Naive B cell (primary cell): Measurements from ENCODE around the gene ACACA. TPM values are rescaled to one million over a fixed set of nuclear protein-coding genes. Genes with fewer than 3 reads are reported as not detected.
"Not testable (repeated sequence)": the region's sequence is repeated elsewhere in the genome, so short reads cannot be mapped to it uniquely, and the experiment has no call there.

Experiments used
- ATAC-seq, 2 donors: fragments of 150-1000 bp; cut with Tn5 transposase; 2 replicates each; pipeline ENCODE4 v1.10.0; 2021; ENCODE audit warnings: low read depth in 2 of 2, mild to moderate bottlenecking in 2 of 2, moderate library complexity in 2 of 2
- DNase-seq: peaks from one replicate; pipeline ENCODE4 v3.0.0; 2022
- H3K27ac Mint-ChIP-seq, 6 donors: one replicate each; pipeline ENCODE4 v1.8.0; 2020 to 2022; ENCODE audit warnings: mild to moderate bottlenecking in 6 of 6, mixed read lengths in 6 of 6, moderate library complexity in 5 of 6, inconsistent platforms in 2 of 6
- H3K27me3 Mint-ChIP-seq, 3 donors: one replicate each; pipeline ENCODE4 v1.8.0; 2021 to 2022; ENCODE audit warnings: mixed read lengths in 3 of 3, mild to moderate bottlenecking in 1 of 3
- H3K36me3 Mint-ChIP-seq, 2 donors: one replicate each; pipeline ENCODE4 v1.8.0; 2020 to 2022; ENCODE audit warnings: mixed read lengths in 2 of 2, inconsistent platforms in 1 of 2, mild to moderate bottlenecking in 1 of 2
- H3K4me1 Mint-ChIP-seq, 3 donors: one replicate each; pipeline ENCODE4 v1.8.0; 2020 to 2022; ENCODE audit warnings: mixed read lengths in 3 of 3, inconsistent platforms in 1 of 3, mild to moderate bottlenecking in 1 of 3, moderate library complexity in 1 of 3
- H3K4me3 Mint-ChIP-seq, 8 donors: one replicate each; pipeline ENCODE4 v1.8.0; 2020 to 2022; ENCODE audit warnings: mild to moderate bottlenecking in 8 of 8, mixed read lengths in 8 of 8, moderate library complexity in 8 of 8, inconsistent platforms in 2 of 8
- H3K9me3 Mint-ChIP-seq, 7 donors: one replicate each; pipeline ENCODE4 v1.8.0; 2020 to 2022; ENCODE audit warnings: mixed read lengths in 7 of 7, mild to moderate bottlenecking in 5 of 7, inconsistent platforms in 2 of 7, moderate library complexity in 1 of 7
- polyA plus RNA-seq, 6 donors: library from polyadenylated mRNA; unstranded; fragments of 300-500 nt; fragmentation: Illumina TruSeq; gene quantifications; one replicate each; pipeline ENCODE4 v1.2.3, GENCODE V29; 2021; ENCODE audit warnings: low read depth in 6 of 6

ACACA gene
- polyA plus RNA-seq, 6 donors from 2014 or later, result 4.7 to 12.7 (median 7.7) TPM

DNA sequence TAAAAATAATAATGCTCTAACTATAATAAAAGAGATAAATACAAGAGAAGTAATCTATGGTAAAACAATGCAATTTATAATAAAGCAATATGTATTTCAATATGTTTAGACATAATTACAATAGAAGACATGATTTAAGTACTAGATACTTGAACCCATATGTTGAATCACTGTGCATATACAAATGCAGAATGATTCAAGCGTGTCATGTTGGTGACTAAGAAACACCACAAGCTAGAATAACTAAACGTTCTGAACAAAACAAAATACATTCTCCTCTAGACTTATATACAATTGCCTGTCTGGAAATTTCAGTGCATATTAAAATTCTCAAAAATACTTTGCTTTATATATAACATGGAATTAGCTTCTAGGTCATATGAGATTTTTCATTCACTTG lies 11.2 kb upstream of the ACACA start:
- H3K27ac Mint-ChIP-seq, result peak overlapping the region in 1 of 6 donors; percentile 6
- H3K9me3 Mint-ChIP-seq, result no peaks in the 10 kb centered on the region
- peaks cover 13 to 18% of the 10 kb centered on the region in 2 donors for H3K36me3 Mint-ChIP-seq
- no peak overlapping the region for H3K4me3 Mint-ChIP-seq
- no peaks in the 10 kb centered on the region for H3K27me3 Mint-ChIP-seq
- peaks cover 12 to 17% (median 15%) of the 10 kb centered on the region in 3 donors for H3K4me1 Mint-ChIP-seq
- DNase-seq (no peak), ATAC-seq (no peak)

DNA sequence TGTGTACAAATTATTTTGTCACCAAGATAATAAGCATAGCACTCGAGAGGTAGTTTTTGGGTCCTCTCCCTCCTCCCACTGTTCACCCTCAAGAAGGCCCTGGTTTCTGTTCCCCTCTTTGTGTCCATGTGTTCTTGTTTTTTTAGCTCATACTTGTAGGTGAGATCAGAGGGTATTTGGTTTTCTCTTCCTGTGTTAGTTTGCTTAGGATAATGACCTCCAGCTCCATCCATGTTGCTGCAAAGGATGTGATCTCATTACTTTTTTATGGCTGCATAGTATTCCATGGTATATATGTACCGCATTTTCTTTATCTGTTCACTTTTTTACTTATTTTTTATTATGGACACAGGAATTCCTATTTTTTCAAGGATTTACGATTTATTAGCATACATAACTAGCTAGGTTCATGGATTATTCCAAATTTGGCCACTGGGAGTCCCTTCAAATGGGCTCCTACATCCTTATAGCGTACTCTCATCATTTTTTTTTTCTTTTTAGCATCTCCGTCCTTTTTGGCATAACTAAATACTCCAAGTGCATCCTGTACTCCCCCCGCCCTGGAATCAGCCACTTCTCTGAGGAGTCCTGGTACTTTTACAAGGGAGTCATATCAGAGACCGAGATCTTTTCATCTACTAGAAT lies 7.4 kb upstream of the ACACA start:
- Mint-ChIP-seq H3K9me3 (no peaks in the 10 kb centered on the region), H3K4me1 (peaks cover 14 to 17% (median 15%) of the 10 kb centered on the region in 3 donors), H3K4me3 (peak overlapping the region in 1 of 8 donors; percentile 69), H3K36me3 (peaks cover 13 to 14% of the 10 kb centered on the region in 2 donors), H3K27me3 (no peaks in the 10 kb centered on the region), H3K27ac (peak overlapping the region in 2 of 6 donors; percentile 48 to 85)
- ATAC-seq, result peak; percentile 81 to 83
- DNase-seq, result no peak

GRCh38 chr17:37410357-37410756 lies 3.7 kb upstream of the ACACA start:
- H3K27me3 Mint-ChIP-seq, result no peaks in the 10 kb centered on the region
- H3K9me3 Mint-ChIP-seq, result peaks cover 0 to 2% (median 0%) of the 10 kb centered on the region in 7 donors
- ATAC-seq (no peak), DNase-seq (no peak)
- H3K4me3 Mint-ChIP-seq, result no peak overlapping the region
- H3K36me3 Mint-ChIP-seq, result peaks cover 12 to 14% of the 10 kb centered on the region in 2 donors
- H3K27ac Mint-ChIP-seq, result peak overlapping the region in 1 of 6 donors; percentile 33
- peaks cover 22 to 42% (median 29%) of the 10 kb centered on the region in 3 donors for H3K4me1 Mint-ChIP-seq

DNA sequence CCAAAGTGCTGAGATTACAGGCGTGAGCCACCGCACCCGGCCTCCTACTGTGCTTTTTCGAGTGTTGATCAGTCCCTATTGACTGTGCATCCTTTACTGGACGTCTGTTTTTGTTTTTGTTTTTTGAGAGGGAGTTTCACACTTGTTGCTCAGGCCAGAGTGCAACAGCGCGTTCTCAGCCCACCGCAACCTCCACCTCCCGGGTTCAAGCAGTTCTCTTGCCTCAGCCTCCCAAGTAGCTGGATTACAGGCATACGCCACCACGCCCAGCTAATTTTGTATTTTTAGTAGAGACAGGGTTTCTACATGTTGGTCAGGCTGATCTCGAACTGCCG lies 1.5 kb upstream of the ACACA start:
- peaks cover 16 to 49% (median 18%) of the 10 kb centered on the region in 3 donors for H3K4me1 Mint-ChIP-seq
- peak overlapping the region in 4 of 6 donors; percentile 7 to 90 (median 82) for H3K27ac Mint-ChIP-seq
- DNase-seq, H3K9me3 Mint-ChIP-seq, H3K36me3 Mint-ChIP-seq, H3K27me3 Mint-ChIP-seq, ATAC-seq: not testable (repeated sequence)
- peak overlapping the region; percentile 83 to 97 (median 94) for H3K4me3 Mint-ChIP-seq

DNA sequence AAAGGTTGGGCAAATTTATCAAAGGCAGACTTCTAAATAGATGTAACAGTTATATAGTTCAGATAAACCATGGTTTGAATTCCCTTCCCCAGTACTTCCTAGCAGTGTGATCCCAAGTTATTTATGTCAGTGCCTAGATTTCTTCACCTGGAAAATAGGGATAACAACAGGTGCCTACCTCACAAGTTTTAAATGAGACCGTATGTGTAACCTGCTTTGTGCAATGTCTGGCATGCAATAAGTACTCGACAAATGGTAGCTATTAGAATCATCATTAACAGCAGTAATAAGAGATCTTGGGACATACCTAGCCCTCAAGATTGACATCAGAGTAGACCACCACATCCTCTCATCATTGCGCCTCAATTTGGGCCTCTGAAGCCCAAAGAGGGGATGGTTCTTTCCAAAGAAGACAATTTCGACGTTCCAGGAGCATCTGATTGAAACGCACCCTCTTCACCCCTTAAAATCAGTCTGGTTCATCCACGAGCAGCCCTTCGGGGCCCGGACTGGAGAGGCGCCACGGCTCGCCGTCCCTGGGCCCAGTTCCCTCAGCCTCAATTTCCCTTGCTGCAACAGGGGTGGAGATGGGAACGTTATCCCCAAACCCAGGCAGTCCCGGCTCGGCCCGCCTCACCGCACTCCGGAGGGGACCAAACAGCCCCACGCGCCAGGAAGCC lies 541 bp downstream of the ACACA start:
- ATAC-seq (peak; percentile 32 to 34), DNase-seq (no peak)
- Mint-ChIP-seq H3K27ac (peak overlapping the region; percentile 76 to 95 (median 90)), H3K4me3 (peak overlapping the region; percentile 93 to 97 (median 97)), H3K9me3 (peaks cover 0 to 2% (median 0%) of the 10 kb centered on the region in 7 donors), H3K4me1 (peaks cover 16 to 63% (median 18%) of the 10 kb centered on the region in 3 donors), H3K36me3 (no peaks in the 10 kb centered on the region), H3K27me3 (no peaks in the 10 kb centered on the region)

DNA sequence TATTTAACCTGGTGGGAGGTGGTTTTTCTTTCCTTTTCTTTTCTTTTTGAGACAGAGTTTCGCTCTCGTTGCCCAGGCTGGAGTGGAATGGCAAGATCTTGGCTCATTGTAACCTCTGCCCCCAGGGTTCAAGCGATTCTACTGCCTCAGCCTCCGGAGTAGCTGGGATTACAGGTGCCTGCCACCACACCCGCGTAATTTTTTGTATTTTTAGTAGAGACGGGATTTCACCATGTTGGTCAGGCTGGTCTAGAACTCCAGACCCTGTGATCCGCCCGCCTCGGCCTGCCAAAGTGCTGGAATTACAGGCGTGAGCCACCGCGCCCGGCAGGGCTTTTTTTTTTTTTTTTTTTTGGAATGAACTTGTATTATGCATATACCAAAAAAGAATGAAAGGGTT lies 1.1 kb downstream of the ACACA start:
- H3K27ac Mint-ChIP-seq, ATAC-seq, H3K27me3 Mint-ChIP-seq, H3K36me3 Mint-ChIP-seq, DNase-seq, H3K9me3 Mint-ChIP-seq: not testable (repeated sequence)
- Mint-ChIP-seq H3K4me1 (peaks cover 16 to 63% (median 18%) of the 10 kb centered on the region in 3 donors), H3K4me3 (peak overlapping the region; percentile 13 to 97 (median 96))

DNA sequence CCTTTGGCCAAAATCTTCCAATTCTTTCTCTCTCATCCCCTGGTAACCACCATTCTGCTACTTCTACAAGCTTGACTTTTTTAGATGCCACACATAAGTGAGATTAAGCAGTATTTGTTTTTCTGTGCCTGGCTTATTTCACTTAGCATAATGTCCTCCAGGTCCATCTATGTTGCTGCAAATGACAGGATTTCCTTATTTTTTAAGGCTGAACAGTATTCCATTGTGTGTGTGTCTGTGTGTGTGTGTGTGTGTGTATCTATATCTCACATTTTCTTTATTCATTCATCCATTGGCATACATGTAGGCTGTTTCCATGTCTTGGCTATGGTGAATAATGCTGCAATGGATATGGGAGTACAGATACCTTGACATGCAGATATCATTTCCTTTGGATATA lies 6.1 kb downstream of the ACACA start:
- ATAC-seq, result no peak
- Mint-ChIP-seq H3K27ac (no peak overlapping the region), H3K9me3 (no peaks in the 10 kb centered on the region), H3K4me1 (peaks cover 13 to 39% (median 14%) of the 10 kb centered on the region in 3 donors), H3K4me3 (no peak overlapping the region), H3K27me3 (no peaks in the 10 kb centered on the region), H3K36me3 (no peaks in the 10 kb centered on the region)
- DNase-seq, result no peak

DNA sequence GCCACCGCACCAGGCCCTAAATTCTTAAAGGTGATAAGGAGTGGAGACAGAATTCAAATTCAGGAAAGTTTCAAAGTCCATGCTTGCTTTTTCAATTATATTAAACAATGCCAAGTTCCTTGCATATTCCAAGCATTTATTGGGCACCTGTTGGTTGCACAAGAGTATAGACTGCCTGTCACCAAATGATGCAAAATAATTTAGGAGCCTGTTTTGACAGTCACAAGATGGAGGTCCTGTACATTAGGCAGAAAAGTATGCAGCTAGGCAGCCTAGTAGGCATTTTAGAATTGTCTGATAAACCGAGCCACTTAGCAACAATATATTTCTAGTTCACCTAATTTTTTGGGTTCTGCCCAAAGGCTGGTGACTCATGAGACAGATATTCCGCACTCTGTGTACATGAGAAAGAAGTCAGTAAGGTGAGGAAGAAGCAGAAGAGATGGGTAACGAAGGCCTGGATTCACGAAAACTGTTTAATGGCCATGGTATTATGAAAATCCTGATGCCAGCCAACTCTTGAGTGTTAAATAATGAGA lies 7.3 kb downstream of the ACACA start:
- H3K4me1 Mint-ChIP-seq, result peaks cover 6 to 28% (median 7%) of the 10 kb centered on the region in 3 donors
- no peak overlapping the region for H3K27ac Mint-ChIP-seq
- ATAC-seq (no peak), DNase-seq (no peak)
- no peaks in the 10 kb centered on the region for H3K36me3 Mint-ChIP-seq
- H3K9me3 Mint-ChIP-seq, result no peaks in the 10 kb centered on the region
- no peak overlapping the region for H3K4me3 Mint-ChIP-seq
- no peaks in the 10 kb centered on the region for H3K27me3 Mint-ChIP-seq

GRCh38 chr17:37393352-37393751 lies 13.3 kb downstream of the ACACA start:
- H3K27me3 Mint-ChIP-seq, result no peaks in the 10 kb centered on the region

DNA sequence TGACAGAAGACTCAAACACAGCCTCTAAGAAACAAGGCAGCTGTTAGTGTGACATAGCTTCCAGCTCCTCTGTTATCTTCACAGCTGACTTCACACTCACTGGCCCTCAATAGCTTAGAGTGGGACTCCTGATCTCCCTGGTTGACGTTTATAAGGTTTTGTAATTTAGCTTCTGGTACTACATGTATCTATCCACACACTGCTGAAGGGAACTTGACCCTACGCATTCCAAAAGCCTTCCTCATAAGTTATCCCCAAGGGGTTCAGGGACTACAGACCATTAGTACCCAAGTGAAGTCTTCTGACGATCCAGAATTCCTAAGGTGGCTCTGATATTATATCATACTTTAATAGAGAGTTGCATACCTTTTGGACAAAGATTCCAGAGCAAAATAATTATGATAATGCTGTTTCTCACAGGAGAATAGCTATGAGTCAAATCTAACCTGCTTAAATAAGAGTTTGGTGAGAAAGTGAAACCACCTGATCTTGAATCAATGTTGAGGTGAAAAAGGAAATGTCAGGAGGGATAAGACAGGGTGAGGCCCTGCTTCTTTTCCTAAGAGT lies 14.5 kb downstream of the ACACA start:
- H3K27ac Mint-ChIP-seq, result peak overlapping the region in 2 of 6 donors; percentile 25 to 41
- ATAC-seq (no peak), DNase-seq (no peak)
- H3K4me1 Mint-ChIP-seq, result peaks cover 0 to 3% (median 0%) of the 10 kb centered on the region in 3 donors
- H3K27me3 Mint-ChIP-seq, result no peaks in the 10 kb centered on the region
- H3K4me3 Mint-ChIP-seq, result no peak overlapping the region
- no peaks in the 10 kb centered on the region for H3K36me3 Mint-ChIP-seq
- H3K9me3 Mint-ChIP-seq, result no peaks in the 10 kb centered on the region

More at GRCh38 chr17:37393352-37393751, 13.3 kb downstream of the ACACA start:
- H3K4me1 Mint-ChIP-seq, result peaks cover 4 to 8% (median 6%) of the 10 kb centered on the region in 3 donors
- DNase-seq (no peak), ATAC-seq (no peak)
- no peak overlapping the region for H3K27ac Mint-ChIP-seq
- H3K36me3 Mint-ChIP-seq, result no peaks in the 10 kb centered on the region
- H3K9me3 Mint-ChIP-seq, result no peaks in the 10 kb centered on the region
- no peak overlapping the region for H3K4me3 Mint-ChIP-seq

- DNase-seq (no peak), ATAC-seq (no peak)
- no peak overlapping the region for H3K27ac Mint-ChIP-seq
- no peaks in the 10 kb centered on the region for H3K36me3 Mint-ChIP-seq
- no peak overlapping the region for H3K4me3 Mint-ChIP-seq
- no peaks in the 10 kb centered on the region for H3K9me3 Mint-ChIP-seq
- H3K27me3 Mint-ChIP-seq, result no peaks in the 10 kb centered on the region
- peaks cover 0 to 3% (median 0%) of the 10 kb centered on the region in 3 donors for H3K4me1 Mint-ChIP-seq
These were observed 15.5 kb downstream of the ACACA start for GRCh38 chr17:37391146-37391545.

- no peaks in the 10 kb centered on the region for H3K36me3 Mint-ChIP-seq
- ATAC-seq, result no peak
- H3K27me3 Mint-ChIP-seq, result no peaks in the 10 kb centered on the region
- H3K9me3 Mint-ChIP-seq, result no peaks in the 10 kb centered on the region
- no peak overlapping the region for H3K4me3 Mint-ChIP-seq
- H3K27ac Mint-ChIP-seq, result peak overlapping the region in 1 of 6 donors; percentile 28
- no peak for DNase-seq
- H3K4me1 Mint-ChIP-seq, result peaks cover 0 to 3% (median 0%) of the 10 kb centered on the region in 3 donors
These were observed 17.5 kb downstream of the ACACA start for GRCh38 chr17:37389160-37389559.

GRCh38 chr17:37388266-37388665 lies 18.4 kb downstream of the ACACA start:
- H3K9me3 Mint-ChIP-seq, result no peaks in the 10 kb centered on the region
- DNase-seq (no peak), ATAC-seq (no peak)
- peak overlapping the region in 1 of 6 donors; percentile 67 for H3K27ac Mint-ChIP-seq
- peaks cover 0 to 3% (median 0%) of the 10 kb centered on the region in 3 donors for H3K4me1 Mint-ChIP-seq
- no peaks in the 10 kb centered on the region for H3K27me3 Mint-ChIP-seq
- no peaks in the 10 kb centered on the region for H3K36me3 Mint-ChIP-seq
- no peak overlapping the region for H3K4me3 Mint-ChIP-seq
